Keratinocyte (primary cell): ENCODE results near the gene ERCC8. TPM values are rescaled to one million over a fixed set of nuclear protein-coding genes. Genes with fewer than 3 reads are reported as not detected.

ENCODE experiments used
- DNase-seq: peaks from one replicate; pipeline ENCODE4 v3.0.0-alpha.2; 2011; ENCODE audit warnings: low read depth, missing footprints, low spot score
- FAIRE-seq: peaks from 2 replicates; lab custom pipeline; 2011; peaks lifted over from hg19 to GRCh38; lab: Jason Lieb, UNC
- H2AFZ ChIP-seq: 2 replicates; pipeline ENCODE4 v1.6.0; 2012; ENCODE audit warnings: low read length, control low read depth, inconsistent platforms; ENCODE audit not compliant: control insufficient read depth
- H3K27ac ChIP-seq: 2 replicates; pipeline ENCODE4 v1.5.1; 2011; ENCODE audit warnings: low read length; ENCODE audit not compliant: control insufficient read depth, insufficient read depth
- H3K27me3 ChIP-seq: 3 replicates; pipeline ENCODE4 v1.6.0; 2011; ENCODE audit warnings: low read length; ENCODE audit not compliant: control insufficient read depth, insufficient read depth; ENCODE audit errors: extremely low read depth
- H3K36me3 ChIP-seq, 2 experiments: 2 replicates in 1 of 2; 3 replicates in 1 of 2; pipeline ENCODE4 v1.5.1; 2011; ENCODE audit warnings: low read length in 2 of 2, mild to moderate bottlenecking in 1 of 2; ENCODE audit not compliant: control insufficient read depth in 2 of 2, insufficient read depth in 2 of 2; ENCODE audit errors: extremely low read depth in 1 of 2
- H3K4me1 ChIP-seq: 3 replicates; pipeline ENCODE4 v1.5.1; 2011; ENCODE audit warnings: low read length; ENCODE audit not compliant: control insufficient read depth, insufficient read depth; ENCODE audit errors: extremely low read depth
- H3K4me2 ChIP-seq: 3 replicates; pipeline ENCODE4 v1.6.0; 2011; ENCODE audit warnings: low read depth, low read length; ENCODE audit not compliant: control insufficient read depth, insufficient read depth; ENCODE audit errors: extremely low read depth
- H3K4me3 ChIP-seq, 3 experiments: fragments of 200-600 bp in 1 of 3; sonication (generic) in 1 of 3; 2 replicates in 2 of 3; 3 replicates in 1 of 3; pipeline ENCODE4 v1.5.1; 2011 to 2016; ENCODE audit warnings: low read length in 3 of 3, mild to moderate bottlenecking in 3 of 3, control low read depth in 2 of 3, inconsistent platforms in 1 of 3, low read depth in 1 of 3, mixed read lengths in 1 of 3, mixed run types in 1 of 3, moderate library complexity in 1 of 3; ENCODE audit not compliant: control insufficient read depth in 2 of 3, insufficient read depth in 2 of 3; ENCODE audit errors: extremely low read depth in 1 of 3
- H3K79me2 ChIP-seq: 2 replicates; pipeline ENCODE4 v1.6.0; 2012; ENCODE audit warnings: low read length; ENCODE audit not compliant: control insufficient read depth, insufficient read depth
- H3K9ac ChIP-seq: 3 replicates; pipeline ENCODE4 v1.6.0; 2011; ENCODE audit warnings: low read length; ENCODE audit not compliant: control insufficient read depth, insufficient read depth; ENCODE audit errors: extremely low read depth
- H3K9me1 ChIP-seq: 3 replicates; pipeline ENCODE4 v1.6.0; 2011; ENCODE audit warnings: low read length; ENCODE audit not compliant: control insufficient read depth, insufficient read depth; ENCODE audit errors: extremely low read depth
- H3K9me3 ChIP-seq: 2 replicates; pipeline ENCODE4 v1.5.1; 2012; ENCODE audit warnings: low read depth, low read length; ENCODE audit not compliant: control insufficient read depth
- H4K20me1 ChIP-seq: 3 replicates; pipeline ENCODE4 v1.6.0; 2011; ENCODE audit warnings: low read length; ENCODE audit not compliant: control insufficient read depth, insufficient read depth; ENCODE audit errors: extremely low read depth
- CTCF ChIP-seq, 3 experiments: IDR thresholded peaks in 1 of 3; conservative IDR thresholded peaks in 1 of 3; optimal IDR thresholded peaks in 1 of 3; 2 replicates in 2 of 3; 3 replicates in 1 of 3; pipeline versions ENCODE3 to v1.5.1; 2011; ENCODE audit warnings: low read length in 3 of 3, mild to moderate bottlenecking in 3 of 3, moderate library complexity in 2 of 3, control low read depth in 1 of 3, inconsistent platforms in 1 of 3; ENCODE audit not compliant: insufficient read depth in 2 of 3; ENCODE audit errors: extremely low read depth in 1 of 3
- EZH2 ChIP-seq: IDR thresholded peaks from one replicate; pipeline ENCODE4 v1.6.1; 2012; ENCODE audit warnings: inconsistent platforms, mild to moderate bottlenecking, low read length, moderate library complexity
- dilution Hi-C: fragments of 300-500 bp; cut with MboI; formaldehyde crosslinking; loops from one replicate; pipeline ENCODE4 v1.7.0; 2020; ENCODE audit warnings: low sequenced_read_pairs; ENCODE audit not compliant: extremely low pct_ligation_motif_present
- polyA plus RNA-seq, 5 experiments: library from polyadenylated mRNA; depleted of rRNA in 3 of 5; stranded (reverse) in 3 of 5; stranded (forward) in 1 of 5; unstranded in 1 of 5; fragments of >200 nt; gene quantifications; 1 replicate in 1 of 5; 2 replicates in 3 of 5; 3 replicates in 1 of 5; pipeline versions ENCODE4 v1.2.1 to v1.2.3, GENCODE V29; 2011 to 2012; ENCODE audit warnings: missing spikeins in 2 of 5, low read depth in 1 of 5, low replicate concordance in 1 of 5

Gene ERCC8
- polyA plus RNA-seq, 1 donor (not counting 4 experiments of a cell fraction or from before 2014, with no cell fraction given) = 16.6 TPM

- no peak overlapping the region for H3K9ac ChIP-seq
- H3K9me3 ChIP-seq = no peaks in the 10 kb centered on the region
- no peak for FAIRE-seq
- no peak for TF ChIP-seq EZH2
- TF ChIP-seq CTCF (optimal IDR thresholded peaks at IDR 0.05 in 1 of 3, IDR thresholded peaks at IDR 0.05 in 1 of 3, conservative IDR thresholded peaks at IDR 0.05 in 1 of 3; ENCODE audit: extremely low read depth in 1 of 3, insufficient read depth in 2 of 3, low read length in 3 of 3) = no peak
- no peaks in the 10 kb centered on the region for H3K36me3 ChIP-seq
- H3K4me1 ChIP-seq = peaks cover 4% of the 10 kb centered on the region
- H3K79me2 ChIP-seq = no peaks in the 10 kb centered on the region
- no peak overlapping the region for H2AFZ ChIP-seq
- DNase-seq = no peak
- H3K27me3 ChIP-seq = no peaks in the 10 kb centered on the region
- H4K20me1 ChIP-seq = no peaks in the 10 kb centered on the region
- no peak overlapping the region for H3K27ac ChIP-seq
- H3K4me2 ChIP-seq = no peak overlapping the region
- dilution Hi-C loops = no loop called here
- H3K4me3 ChIP-seq = no peak overlapping the region
- H3K9me1 ChIP-seq = no peaks in the 10 kb centered on the region
Observed at GRCh38 chr5:60830581-60831127, 114.2 kb downstream of the ERCC8 start.

- TF ChIP-seq CTCF (optimal IDR thresholded peaks at IDR 0.05 in 1 of 3, IDR thresholded peaks at IDR 0.05 in 1 of 3, conservative IDR thresholded peaks at IDR 0.05 in 1 of 3; ENCODE audit: extremely low read depth in 1 of 3, insufficient read depth in 2 of 3, low read length in 3 of 3) (no peak), EZH2 (no peak)
Observed at GRCh38 chr5:60829490-60830266, 115.2 kb downstream of the ERCC8 start.

More at GRCh38 chr5:60829490-60830266, 115.2 kb downstream of the ERCC8 start:
- Histone ChIP-seq H3K36me3 (no peaks in the 10 kb centered on the region), H3K27me3 (no peaks in the 10 kb centered on the region), H3K4me2 (no peak overlapping the region), H3K27ac (no peak overlapping the region), H3K79me2 (no peaks in the 10 kb centered on the region), H3K9me3 (no peaks in the 10 kb centered on the region), H3K9me1 (no peaks in the 10 kb centered on the region), H3K9ac (no peak overlapping the region), H4K20me1 (no peaks in the 10 kb centered on the region), H3K4me1 (no peaks in the 10 kb centered on the region), H2AFZ (no peak overlapping the region), H3K4me3 (no peak overlapping the region)
- DNase-seq = no peak
- no peak for FAIRE-seq
- dilution Hi-C loops = no loop called here
